Measurements from ENCODE around the gene GYG2. TPM values are rescaled to one million over a fixed set of nuclear protein-coding genes. Genes with fewer than 3 reads are reported as not detected.

Gene GYG2
- total RNA-seq, 1 donor from 2014 or later = 1.4 TPM

DNA sequence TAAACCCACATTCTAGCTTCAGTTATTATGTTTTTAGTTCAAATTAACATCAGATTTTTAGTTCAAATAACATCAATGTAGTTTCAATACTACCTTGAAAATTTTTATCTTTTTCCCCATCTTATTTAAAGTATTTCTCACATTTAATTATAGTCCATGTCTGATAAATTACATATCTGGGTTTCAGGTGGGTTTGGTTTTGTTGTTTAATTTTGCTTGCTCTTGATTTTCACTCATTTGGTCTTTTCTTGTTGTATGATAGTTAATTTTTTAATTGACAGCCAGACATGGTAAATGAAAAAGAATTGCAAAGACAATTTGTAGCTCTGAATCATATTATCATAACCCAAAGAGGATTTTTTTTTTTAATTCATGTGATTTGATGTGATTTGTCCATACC lies 41.9 kb downstream of the GYG2 start:
- TF ChIP-seq, protein P1, sequence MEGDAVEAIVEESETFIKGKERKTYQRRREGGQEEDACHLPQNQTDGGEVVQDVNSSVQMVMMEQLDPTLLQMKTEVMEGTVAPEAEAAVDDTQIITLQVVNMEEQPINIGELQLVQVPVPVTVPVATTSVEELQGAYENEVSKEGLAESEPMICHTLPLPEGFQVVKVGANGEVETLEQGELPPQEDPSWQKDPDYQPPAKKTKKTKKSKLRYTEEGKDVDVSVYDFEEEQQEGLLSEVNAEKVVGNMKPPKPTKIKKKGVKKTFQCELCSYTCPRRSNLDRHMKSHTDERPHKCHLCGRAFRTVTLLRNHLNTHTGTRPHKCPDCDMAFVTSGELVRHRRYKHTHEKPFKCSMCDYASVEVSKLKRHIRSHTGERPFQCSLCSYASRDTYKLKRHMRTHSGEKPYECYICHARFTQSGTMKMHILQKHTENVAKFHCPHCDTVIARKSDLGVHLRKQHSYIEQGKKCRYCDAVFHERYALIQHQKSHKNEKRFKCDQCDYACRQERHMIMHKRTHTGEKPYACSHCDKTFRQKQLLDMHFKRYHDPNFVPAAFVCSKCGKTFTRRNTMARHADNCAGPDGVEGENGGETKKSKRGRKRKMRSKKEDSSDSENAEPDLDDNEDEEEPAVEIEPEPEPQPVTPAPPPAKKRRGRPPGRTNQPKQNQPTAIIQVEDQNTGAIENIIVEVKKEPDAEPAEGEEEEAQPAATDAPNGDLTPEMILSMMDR (IDR thresholded peaks at IDR 0.05) = no peak
- intact Hi-C loops (cut with DNase I) = no loop called here
- Histone ChIP-seq H3K9me3 (no peaks in the 10 kb centered on the region), H3K4me3 (no peak overlapping the region), H3K27me3 (no peaks in the 10 kb centered on the region), H3K4me1 (no peaks in the 10 kb centered on the region), H3K36me3 (no peaks in the 10 kb centered on the region), H3K27ac (no peak overlapping the region)
- DNase-seq = no peak
- no peak for ATAC-seq

DNA sequence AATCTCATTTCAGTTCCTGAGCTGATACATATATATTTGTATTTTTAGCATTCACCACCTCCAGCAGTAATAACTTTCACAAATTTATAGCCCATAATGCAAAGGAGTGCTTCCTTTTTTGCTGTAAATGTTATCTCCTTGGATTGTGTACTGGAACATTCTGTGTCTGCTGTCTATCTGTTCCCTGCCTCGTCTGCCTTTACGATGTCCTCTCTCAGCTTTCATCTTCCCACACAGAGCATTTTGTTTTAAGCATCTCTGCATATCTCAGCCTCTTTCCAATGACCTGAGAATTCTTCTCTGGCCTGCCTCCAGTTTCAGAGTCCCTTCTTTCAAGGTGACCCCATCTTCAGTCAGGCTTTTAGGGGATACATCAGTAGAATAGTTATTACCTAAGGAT lies 43.1 kb downstream of the GYG2 start:
- TF ChIP-seq, protein P1 (IDR thresholded peaks at IDR 0.05) = no peak
- no peak overlapping the region for H3K4me3 ChIP-seq
- H3K27me3 ChIP-seq = no peaks in the 10 kb centered on the region
- H3K9me3 ChIP-seq = no peaks in the 10 kb centered on the region
- intact Hi-C loops (cut with DNase I) = no loop called here
- H3K36me3 ChIP-seq = no peaks in the 10 kb centered on the region
- no peak overlapping the region for H3K27ac ChIP-seq
- no peaks in the 10 kb centered on the region for H3K4me1 ChIP-seq
- no peak for ATAC-seq
- no peak for DNase-seq

DNA sequence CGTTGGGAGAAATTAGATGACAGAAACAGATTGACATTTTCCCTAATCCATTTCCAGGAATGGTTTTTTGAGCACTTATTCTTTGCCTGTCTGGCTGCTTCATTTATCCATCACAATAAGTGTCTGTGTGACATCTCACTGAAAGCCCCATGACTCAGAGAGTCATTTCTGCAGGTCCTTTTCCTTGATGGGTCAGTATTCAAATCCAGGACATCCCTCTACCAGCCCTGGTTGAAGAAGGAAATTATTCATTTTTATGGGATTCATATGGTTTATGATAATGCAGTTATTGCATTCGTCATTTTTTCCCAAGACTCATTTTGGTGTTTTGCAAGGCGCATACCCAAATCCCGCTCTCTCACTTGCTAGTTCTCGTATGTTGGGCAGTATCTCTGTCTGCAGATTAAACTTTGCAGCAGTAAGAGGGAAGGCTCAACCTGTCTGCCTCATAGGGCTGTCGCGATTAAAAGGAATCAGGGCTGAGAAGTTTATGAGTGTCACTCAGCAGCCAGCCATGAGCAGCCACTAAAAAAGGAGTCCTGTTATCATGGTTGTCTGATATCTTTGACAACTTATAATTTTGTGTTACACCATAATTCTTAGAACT lies 44.0 kb downstream of the GYG2 start:
- Histone ChIP-seq H3K4me1 (no peaks in the 10 kb centered on the region), H3K27ac (no peak overlapping the region), H3K4me3 (no peak overlapping the region), H3K36me3 (no peaks in the 10 kb centered on the region), H3K9me3 (no peaks in the 10 kb centered on the region), H3K27me3 (no peaks in the 10 kb centered on the region)
- intact Hi-C loops (cut with DNase I) = no loop called here
- ATAC-seq = no peak
- DNase-seq = no peak
- TF ChIP-seq, protein P1 (IDR thresholded peaks at IDR 0.05) = no peak

DNA sequence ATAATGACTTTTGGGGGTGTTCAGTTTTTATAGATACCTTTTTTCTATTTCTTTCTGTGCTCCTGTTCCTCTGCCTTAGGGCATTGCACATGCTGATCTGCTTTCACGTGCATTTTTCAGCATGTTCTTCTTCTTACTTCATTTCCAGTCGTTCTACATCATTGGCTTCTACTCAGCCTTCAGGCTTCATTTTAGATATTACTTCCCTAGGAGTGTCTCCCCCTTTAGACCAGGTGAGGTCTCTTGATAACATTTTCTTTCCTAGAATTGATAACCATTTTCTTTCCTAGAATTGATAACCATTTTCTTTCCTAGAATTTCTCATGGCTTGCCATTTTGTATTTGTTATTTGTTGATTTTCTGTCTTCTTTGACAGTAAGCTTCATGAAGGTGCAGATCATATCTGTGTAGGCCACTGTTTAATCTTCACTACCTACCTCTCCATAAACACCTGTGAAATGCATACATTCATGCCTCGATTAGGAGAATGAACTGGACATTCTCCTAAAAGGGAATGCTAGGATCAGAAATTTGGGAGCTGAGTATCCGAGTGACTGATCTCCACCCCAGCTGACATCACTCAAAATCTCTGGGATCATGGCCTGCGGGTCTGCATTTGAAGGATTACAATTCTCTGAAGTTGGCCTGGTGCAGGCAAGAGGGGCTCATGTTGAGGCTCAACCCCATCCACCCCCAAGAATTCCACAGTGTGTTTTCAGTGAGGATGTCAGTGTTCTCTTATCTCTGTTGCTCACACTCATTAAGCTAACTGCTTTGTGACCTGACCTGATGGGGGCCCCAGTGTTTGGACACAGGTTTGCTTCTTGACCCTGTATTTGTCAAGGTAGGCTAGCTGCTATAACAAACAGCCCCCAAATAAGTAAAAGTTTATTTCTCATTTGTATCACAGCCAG lies 45.7 kb downstream of the GYG2 start:
- no peaks in the 10 kb centered on the region for H3K9me3 ChIP-seq
- H3K4me3 ChIP-seq = no peak overlapping the region
- no peaks in the 10 kb centered on the region for H3K4me1 ChIP-seq
- no peak overlapping the region for H3K27ac ChIP-seq
- intact Hi-C loops (cut with DNase I) = no loop called here
- TF ChIP-seq, protein P1 (IDR thresholded peaks at IDR 0.05) = no peak
- H3K27me3 ChIP-seq = no peaks in the 10 kb centered on the region
- H3K36me3 ChIP-seq = no peaks in the 10 kb centered on the region
- ATAC-seq (no peak), DNase-seq (no peak)

DNA sequence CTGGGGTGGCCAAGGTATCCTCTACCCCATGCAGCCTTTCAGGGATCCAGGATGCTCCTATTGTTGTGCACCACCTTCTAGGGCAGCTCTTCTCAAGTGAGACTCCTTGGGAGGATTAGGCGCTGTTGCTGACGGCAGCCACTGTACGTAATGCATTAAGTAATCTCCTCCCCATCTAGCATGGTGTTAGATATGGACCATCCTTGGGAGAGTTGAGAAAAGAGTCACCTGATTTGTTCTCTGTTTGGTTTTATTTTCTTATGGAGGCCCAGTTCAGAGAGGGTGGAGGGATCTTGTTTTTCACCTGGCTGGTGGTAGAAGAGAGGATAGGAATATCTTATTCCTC lies 46.4 kb downstream of the GYG2 start:
- Histone ChIP-seq H3K4me1 (no peaks in the 10 kb centered on the region), H3K27ac (no peak overlapping the region), H3K9me3 (no peaks in the 10 kb centered on the region), H3K36me3 (no peaks in the 10 kb centered on the region), H3K27me3 (no peaks in the 10 kb centered on the region), H3K4me3 (no peak overlapping the region)
- TF ChIP-seq, protein P1 (IDR thresholded peaks at IDR 0.05) = no peak
- intact Hi-C loops (cut with DNase I) = no loop called here
- ATAC-seq = no peak
- no peak for DNase-seq
